T-helper 17 cell (primary cell): ENCODE data around the gene RASGRP4. TPM values are rescaled to one million over a fixed set of nuclear protein-coding genes. Genes with fewer than 3 reads are reported as not detected.
"Not testable (repeated sequence)": the region's sequence is repeated elsewhere in the genome, so short reads cannot be mapped to it uniquely, and the experiment has no call there.

Experiments
- ATAC-seq: fragments of 150-1000 bp; cut with Tn5 transposase; 2 replicates; pipeline ENCODE4 v1.10.0; 2021; ENCODE audit warnings: mild to moderate bottlenecking, moderate library complexity
- DNase-seq, 3 donors: peaks; one replicate each; pipeline versions ENCODE4 v3.0.0 to v3.0.0-alpha.2; 2020 to 2021
- H3K9me3 ChIP-seq: one replicate; pipeline ENCODE4 v1.7.0; 2013; ENCODE audit warnings: low read length, mild to moderate bottlenecking; ENCODE audit not compliant: control insufficient read depth, poor library complexity, severe bottlenecking
- H3K27ac Mint-ChIP-seq: one replicate; pipeline ENCODE4 v1.8.0; 2022; ENCODE audit warnings: mild to moderate bottlenecking, moderate library complexity, mixed read lengths
- H3K27me3 Mint-ChIP-seq: one replicate; pipeline ENCODE4 v1.8.0; 2022; ENCODE audit warnings: mixed read lengths
- H3K36me3 Mint-ChIP-seq: one replicate; pipeline ENCODE4 v1.8.0; 2022; ENCODE audit warnings: low read depth, mixed read lengths
- H3K4me1 Mint-ChIP-seq: one replicate; pipeline ENCODE4 v1.8.0; 2022; ENCODE audit warnings: mild to moderate bottlenecking, mixed read lengths
- H3K4me3 Mint-ChIP-seq: one replicate; pipeline ENCODE4 v1.8.0; 2022; ENCODE audit warnings: mild to moderate bottlenecking, moderate library complexity, mixed read lengths
- total RNA-seq, 4 donors: library from RNA in 2 of 4; stranded (reverse) in 2 of 4; gene quantifications; one replicate each; pipeline ENCODE4 v1.2.3 and lab custom pipeline; 2022 to 2026

Gene RASGRP4
- total RNA-seq, 2 donors from 2014 or later: 1.6 to 2.8 TPM

DNA sequence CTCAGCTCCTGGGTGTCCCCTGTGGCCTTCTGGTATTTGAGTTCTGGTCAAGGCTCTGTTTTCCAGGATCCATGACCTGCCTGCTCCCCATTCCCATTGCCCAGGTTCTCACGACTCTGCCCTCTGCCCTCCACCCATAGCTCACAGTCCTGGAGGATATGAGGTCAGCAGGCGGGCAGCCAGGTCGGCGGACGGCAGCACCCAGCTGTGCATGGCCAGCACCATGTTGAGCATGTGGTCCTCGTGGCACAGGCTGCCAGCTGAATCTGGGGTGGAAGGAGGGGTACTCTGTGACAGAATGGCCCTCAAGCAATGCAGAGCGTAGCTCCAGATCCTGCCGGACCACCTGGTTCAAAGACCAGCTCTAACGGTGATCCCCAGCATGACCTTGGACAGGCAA is 5.1 kb downstream of the RASGRP4 start:
- ATAC-seq (no peak), DNase-seq (no peak)

GRCh38 chr19:38417544-38418506 is 8.2 kb downstream of the RASGRP4 start:
- DNase-seq (peak in 2 of 3 donors; percentile 30 to 35), ATAC-seq (peak; percentile 87)
- peak overlapping the region; percentile 96 for H3K27ac Mint-ChIP-seq
- H3K4me3 Mint-ChIP-seq: peak overlapping the region; percentile 95
- H3K36me3 Mint-ChIP-seq: no peaks in the 10 kb centered on the region
- peaks cover 20% of the 10 kb centered on the region for H3K4me1 Mint-ChIP-seq
- H3K27me3 Mint-ChIP-seq: no peaks in the 10 kb centered on the region
- H3K9me3 ChIP-seq: no peaks in the 10 kb centered on the region

More for the DNA sequence above, 5.1 kb downstream of the RASGRP4 start:
- H3K27me3 Mint-ChIP-seq: no peaks in the 10 kb centered on the region
- no peaks in the 10 kb centered on the region for H3K9me3 ChIP-seq
- H3K36me3 Mint-ChIP-seq: no peaks in the 10 kb centered on the region
- no peak overlapping the region for H3K4me3 Mint-ChIP-seq
- peaks cover 23% of the 10 kb centered on the region for H3K4me1 Mint-ChIP-seq
- no peak overlapping the region for H3K27ac Mint-ChIP-seq

DNA sequence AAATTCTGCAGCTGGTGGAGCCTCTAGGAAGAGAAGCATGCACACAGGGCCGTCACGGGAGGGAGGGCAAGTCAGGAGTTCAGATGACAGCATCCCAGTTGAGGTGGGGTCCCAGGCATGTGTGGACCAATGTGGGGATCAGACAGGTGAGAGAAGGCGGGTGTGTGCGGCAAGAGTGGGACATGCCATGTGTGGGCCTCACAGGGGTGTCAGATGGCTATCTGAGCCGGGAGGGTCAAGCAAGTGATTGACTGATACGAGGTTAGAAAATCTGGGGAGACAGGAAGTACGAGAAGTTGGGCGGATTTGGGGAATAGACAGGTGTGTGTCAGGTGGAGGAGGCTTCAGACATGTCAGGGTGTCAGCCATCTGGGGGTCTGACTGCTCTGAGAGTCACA is 8.9 kb downstream of the RASGRP4 start:
- H3K9me3 ChIP-seq: no peaks in the 10 kb centered on the region
- no peaks in the 10 kb centered on the region for H3K27me3 Mint-ChIP-seq
- H3K36me3 Mint-ChIP-seq: no peaks in the 10 kb centered on the region
- ATAC-seq: no peak
- peak overlapping the region; percentile 96 for H3K27ac Mint-ChIP-seq
- peak overlapping the region; percentile 95 for H3K4me3 Mint-ChIP-seq
- DNase-seq: no peak
- peaks cover 20% of the 10 kb centered on the region for H3K4me1 Mint-ChIP-seq

GRCh38 chr19:38413416-38413815 is 12.6 kb downstream of the RASGRP4 start:
- no peak overlapping the region for H3K27ac Mint-ChIP-seq
- no peaks in the 10 kb centered on the region for H3K27me3 Mint-ChIP-seq
- H3K36me3 Mint-ChIP-seq: no peaks in the 10 kb centered on the region
- H3K9me3 ChIP-seq: no peaks in the 10 kb centered on the region
- no peak for ATAC-seq
- peaks cover 19% of the 10 kb centered on the region for H3K4me1 Mint-ChIP-seq
- no peak overlapping the region for H3K4me3 Mint-ChIP-seq
- no peak for DNase-seq

- Mint-ChIP-seq H3K4me1 (peaks cover 17% of the 10 kb centered on the region), H3K27ac (no peak overlapping the region), H3K27me3 (no peaks in the 10 kb centered on the region), H3K4me3 (no peak overlapping the region), H3K36me3 (no peaks in the 10 kb centered on the region)
- H3K9me3 ChIP-seq: no peaks in the 10 kb centered on the region
- ATAC-seq (no peak), DNase-seq (no peak)
Measured at GRCh38 chr19:38412961-38413360, 13.1 kb downstream of the RASGRP4 start.

GRCh38 chr19:38412491-38412890 is 13.5 kb downstream of the RASGRP4 start:
- H3K9me3 ChIP-seq: no peaks in the 10 kb centered on the region
- no peak overlapping the region for H3K27ac Mint-ChIP-seq
- H3K36me3 Mint-ChIP-seq: no peaks in the 10 kb centered on the region
- H3K4me1 Mint-ChIP-seq: peaks cover 13% of the 10 kb centered on the region
- no peak overlapping the region for H3K4me3 Mint-ChIP-seq
- DNase-seq (no peak), ATAC-seq (no peak)
- no peaks in the 10 kb centered on the region for H3K27me3 Mint-ChIP-seq

GRCh38 chr19:38411898-38412297 is 14.1 kb downstream of the RASGRP4 start:
- H3K4me1 Mint-ChIP-seq, DNase-seq, H3K4me3 Mint-ChIP-seq, ATAC-seq, H3K9me3 ChIP-seq, H3K36me3 Mint-ChIP-seq, H3K27me3 Mint-ChIP-seq: not testable (repeated sequence)
- H3K27ac Mint-ChIP-seq: peak overlapping the region; percentile 39

- peak overlapping the region; percentile 39 for H3K27ac Mint-ChIP-seq
- H3K36me3 Mint-ChIP-seq: no peaks in the 10 kb centered on the region
- peaks cover 6% of the 10 kb centered on the region for H3K4me1 Mint-ChIP-seq
- H3K27me3 Mint-ChIP-seq: no peaks in the 10 kb centered on the region
- no peaks in the 10 kb centered on the region for H3K9me3 ChIP-seq
- ATAC-seq (no peak), DNase-seq (no peak)
- no peak overlapping the region for H3K4me3 Mint-ChIP-seq
Measured at GRCh38 chr19:38411041-38411712, 14.8 kb downstream of the RASGRP4 start.

DNA sequence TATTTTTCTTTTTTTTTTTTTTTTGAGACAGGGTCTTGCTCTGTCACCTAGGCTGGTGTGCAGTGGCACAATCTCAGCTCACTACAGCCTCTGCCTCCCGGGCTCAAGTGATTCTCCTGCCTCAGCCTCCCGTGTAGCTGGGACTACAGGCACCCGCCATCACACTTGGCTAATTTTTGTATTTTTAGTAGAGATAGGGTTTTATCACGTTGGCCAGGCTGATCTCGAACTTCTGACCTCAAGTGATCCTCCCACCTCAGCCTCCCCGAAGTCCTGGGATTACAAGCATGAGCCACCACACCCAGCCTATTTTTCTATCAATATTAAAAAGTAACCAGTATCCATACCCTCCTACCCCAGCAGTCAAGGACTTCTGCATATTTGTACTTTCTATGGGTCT is 15.6 kb downstream of the RASGRP4 start:
- H3K9me3 ChIP-seq, DNase-seq, H3K27me3 Mint-ChIP-seq, H3K27ac Mint-ChIP-seq, H3K4me1 Mint-ChIP-seq, ATAC-seq, H3K36me3 Mint-ChIP-seq, H3K4me3 Mint-ChIP-seq: not testable (repeated sequence)

- no peak for DNase-seq
- no peaks in the 10 kb centered on the region for H3K27me3 Mint-ChIP-seq
- peaks cover 10% of the 10 kb centered on the region for H3K4me1 Mint-ChIP-seq
- no peaks in the 10 kb centered on the region for H3K9me3 ChIP-seq
- no peak overlapping the region for H3K4me3 Mint-ChIP-seq
- ATAC-seq: no peak
- no peaks in the 10 kb centered on the region for H3K36me3 Mint-ChIP-seq
- no peak overlapping the region for H3K27ac Mint-ChIP-seq
Measured at GRCh38 chr19:38409631-38410133, 16.3 kb downstream of the RASGRP4 start.

DNA sequence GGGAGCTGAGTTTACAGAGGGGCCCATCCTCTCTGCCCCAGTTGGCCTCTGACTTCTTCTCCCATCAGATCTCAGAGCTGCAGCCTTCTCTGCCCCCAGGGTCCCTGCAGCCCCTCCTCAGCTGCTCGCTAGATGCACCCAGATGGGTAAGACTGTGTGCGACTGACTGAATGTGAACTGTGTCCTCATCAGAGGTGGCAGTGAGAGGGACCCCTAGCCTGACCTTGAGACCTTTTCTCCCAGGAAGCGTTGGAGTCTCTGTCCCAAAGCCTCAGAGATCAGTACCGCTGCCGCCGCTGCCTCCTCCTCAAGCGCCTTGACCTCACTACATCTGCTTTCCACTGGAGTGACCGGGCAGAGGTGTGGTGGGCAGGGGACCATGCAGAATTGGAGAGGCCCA is 20.7 kb downstream of the RASGRP4 start:
- DNase-seq (no peak), ATAC-seq (no peak)
- Mint-ChIP-seq H3K4me3 (peak overlapping the region; percentile 25), H3K36me3 (no peaks in the 10 kb centered on the region), H3K27ac (peak overlapping the region; percentile 74), H3K27me3 (no peaks in the 10 kb centered on the region), H3K4me1 (peaks cover 17% of the 10 kb centered on the region)
- H3K9me3 ChIP-seq: no peaks in the 10 kb centered on the region

GRCh38 chr19:38404858-38405257 is 21.2 kb downstream of the RASGRP4 start:
- Mint-ChIP-seq H3K36me3 (no peaks in the 10 kb centered on the region), H3K27ac (peak overlapping the region; percentile 74), H3K27me3 (no peaks in the 10 kb centered on the region), H3K4me3 (no peak overlapping the region), H3K4me1 (peaks cover 16% of the 10 kb centered on the region)
- H3K9me3 ChIP-seq: no peaks in the 10 kb centered on the region
- DNase-seq (no peak), ATAC-seq (no peak)

DNA sequence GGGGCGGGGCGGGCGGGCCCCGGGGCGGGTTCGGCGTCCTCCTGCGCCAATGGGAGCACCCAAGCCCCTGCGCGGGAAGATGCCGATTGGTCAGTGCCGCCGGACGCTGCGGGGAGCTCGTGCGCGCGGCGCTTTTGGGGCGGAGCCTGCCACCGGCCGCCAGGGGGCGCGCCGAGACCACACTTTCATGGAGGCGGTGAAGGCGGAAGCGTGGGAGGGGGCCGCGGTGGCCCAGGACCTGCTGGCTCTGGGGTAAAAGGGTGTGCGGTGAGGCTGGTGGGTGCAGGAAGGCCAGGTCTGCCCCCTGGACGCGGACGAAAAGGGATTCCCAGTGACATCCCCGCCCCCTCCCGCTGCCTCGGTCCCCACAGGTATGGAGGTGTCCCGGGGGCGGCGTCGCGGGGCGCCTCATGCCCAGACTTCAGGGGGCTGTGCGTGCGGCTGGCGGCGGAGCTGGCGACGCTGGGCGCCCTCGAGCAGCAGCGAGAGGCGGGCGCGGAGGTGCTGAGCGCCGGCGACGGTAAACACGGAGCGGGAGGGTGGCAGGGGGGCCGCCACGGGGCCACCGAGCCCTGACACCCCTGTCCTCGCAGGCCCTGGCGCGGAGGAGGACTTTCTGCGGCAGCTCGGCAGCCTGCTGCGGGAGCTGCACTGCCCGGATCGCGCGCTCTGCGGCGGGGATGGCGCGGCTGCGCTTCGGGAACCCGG is 22.9 kb downstream of the RASGRP4 start, which contains the start of gene FAM98C:
Gene FAM98C (plus strand): TSS at position 127 of the 708 bp plus-strand sequence. CDS start 61 bp downstream, at position 188.
- peaks cover 13% of the 10 kb centered on the region for H3K4me1 Mint-ChIP-seq
- H3K9me3 ChIP-seq: no peaks in the 10 kb centered on the region
- H3K36me3 Mint-ChIP-seq: no peaks in the 10 kb centered on the region
- DNase-seq (peak; percentile 98 to 99 (median 98)), ATAC-seq (peak; percentile 97)
- peak within 1 kb of the TSS; percentile 96 for H3K4me3 Mint-ChIP-seq
- H3K27me3 Mint-ChIP-seq: no peaks in the 10 kb centered on the region
- H3K27ac Mint-ChIP-seq: peak within 1 kb of the TSS; percentile 74
